HG02678 (cell line): ENCODE measurements around the gene HSPG2.
"Not testable (repeated sequence)": the region's sequence is repeated elsewhere in the genome, so short reads cannot be mapped to it uniquely, and the experiment has no call there.

ENCODE experiments used
- ATAC-seq: cut with Tn5 transposase; IDR thresholded peaks from one replicate; pipeline ENCODE4 v1.9.1; 2021; ENCODE audit warnings: mild to moderate bottlenecking, moderate library complexity; ENCODE audit not compliant: unreplicated experiment

HSPG2 gene

DNA sequence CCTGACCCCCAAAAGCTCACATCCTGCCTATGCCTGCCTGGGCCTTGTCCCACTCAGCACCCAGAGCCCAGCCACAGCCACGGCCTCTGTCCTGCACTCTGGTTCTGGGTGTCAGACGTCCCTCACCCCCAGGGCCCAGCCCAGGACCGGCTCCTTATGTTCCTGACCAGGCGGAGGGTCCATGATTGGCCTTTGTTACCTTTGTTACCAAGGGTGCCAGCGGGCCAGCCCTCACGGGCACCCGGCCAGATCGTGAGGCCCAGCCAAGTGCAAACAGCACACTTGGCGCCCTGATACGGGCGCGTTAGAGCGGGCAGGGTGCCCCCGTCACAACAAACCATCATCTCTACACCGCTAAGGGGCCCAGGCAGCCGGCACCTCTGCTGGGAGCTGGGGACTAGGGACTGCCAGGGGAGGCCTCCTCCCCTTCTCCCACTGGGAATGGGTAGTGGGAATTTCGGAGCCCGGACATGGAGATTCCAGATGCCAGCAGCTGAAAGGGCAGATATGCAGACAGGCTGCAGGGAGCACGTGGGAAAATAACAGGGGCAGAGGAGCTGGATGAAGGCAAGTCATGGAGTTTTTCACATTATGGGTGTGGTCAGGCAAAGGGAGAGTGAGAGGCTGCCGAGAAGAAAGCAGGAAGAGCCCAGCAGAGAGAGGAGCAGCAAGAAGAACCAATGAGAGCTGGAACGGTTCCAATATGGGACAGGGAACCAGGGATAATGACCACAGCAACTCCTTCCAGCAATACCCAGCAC, 22.1 kb downstream of the HSPG2 start:
- ATAC-seq, result no peak

DNA sequence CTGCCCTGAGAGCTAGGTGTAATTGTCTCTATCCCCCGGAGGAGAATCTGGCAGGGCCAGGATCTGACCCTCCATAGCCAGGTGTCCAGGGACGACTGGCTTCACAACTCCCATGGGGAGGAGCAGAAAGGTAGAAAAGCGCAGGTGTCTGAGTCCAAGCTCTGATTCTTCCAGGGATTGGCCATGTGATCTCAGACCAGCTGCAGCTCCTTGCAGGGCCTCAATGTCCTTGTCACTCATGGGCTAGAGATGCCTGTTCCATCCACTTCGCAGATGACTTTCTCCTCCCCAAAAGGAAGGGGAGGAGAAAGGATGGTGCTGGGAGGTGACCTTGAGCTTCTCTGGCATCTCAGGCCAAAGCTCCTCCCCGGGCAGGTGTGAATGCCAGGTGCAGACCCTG, 22.7 kb downstream of the HSPG2 start:
- ATAC-seq, result no peak

DNA sequence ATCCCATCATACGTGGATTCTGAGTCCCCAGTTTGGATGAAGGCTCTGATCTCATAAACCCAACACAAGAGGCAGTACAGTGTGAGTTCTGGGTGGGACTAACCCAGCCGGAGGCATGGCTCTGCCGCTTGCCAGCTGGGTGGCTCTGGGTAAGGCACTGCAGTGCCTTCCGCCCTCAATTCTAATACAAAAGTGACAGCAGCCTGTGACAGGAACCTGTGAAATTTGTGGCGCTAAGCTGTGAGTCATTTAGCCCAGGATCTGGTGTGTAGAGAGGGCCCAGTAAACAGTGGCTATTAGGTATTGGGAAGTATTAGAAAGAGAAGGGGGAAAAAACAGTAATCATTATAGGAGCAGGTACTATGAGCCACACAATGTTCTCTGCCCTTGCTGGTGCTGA, 23.3 kb downstream of the HSPG2 start:
- no peak for ATAC-seq

DNA sequence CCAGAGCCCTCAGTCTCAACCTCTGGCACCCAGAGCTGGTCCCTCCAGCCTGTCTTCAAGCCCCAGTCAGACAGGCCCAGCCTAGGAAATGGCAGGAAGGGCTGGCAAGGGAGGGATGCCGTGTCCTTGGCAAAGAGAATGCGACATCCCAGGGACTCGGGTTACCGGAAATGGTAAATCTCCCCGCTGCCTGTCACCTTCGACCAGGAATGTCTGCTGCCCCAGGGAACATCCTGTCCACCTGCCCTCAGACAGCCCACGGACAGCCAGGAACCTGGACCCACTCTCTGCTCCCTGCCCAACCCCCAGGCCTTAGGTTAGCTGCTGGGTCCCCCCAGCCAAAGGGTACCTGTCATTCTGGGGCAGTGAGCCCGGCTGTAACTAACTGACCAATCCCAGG, 23.9 kb downstream of the HSPG2 start:
- no peak for ATAC-seq

DNA sequence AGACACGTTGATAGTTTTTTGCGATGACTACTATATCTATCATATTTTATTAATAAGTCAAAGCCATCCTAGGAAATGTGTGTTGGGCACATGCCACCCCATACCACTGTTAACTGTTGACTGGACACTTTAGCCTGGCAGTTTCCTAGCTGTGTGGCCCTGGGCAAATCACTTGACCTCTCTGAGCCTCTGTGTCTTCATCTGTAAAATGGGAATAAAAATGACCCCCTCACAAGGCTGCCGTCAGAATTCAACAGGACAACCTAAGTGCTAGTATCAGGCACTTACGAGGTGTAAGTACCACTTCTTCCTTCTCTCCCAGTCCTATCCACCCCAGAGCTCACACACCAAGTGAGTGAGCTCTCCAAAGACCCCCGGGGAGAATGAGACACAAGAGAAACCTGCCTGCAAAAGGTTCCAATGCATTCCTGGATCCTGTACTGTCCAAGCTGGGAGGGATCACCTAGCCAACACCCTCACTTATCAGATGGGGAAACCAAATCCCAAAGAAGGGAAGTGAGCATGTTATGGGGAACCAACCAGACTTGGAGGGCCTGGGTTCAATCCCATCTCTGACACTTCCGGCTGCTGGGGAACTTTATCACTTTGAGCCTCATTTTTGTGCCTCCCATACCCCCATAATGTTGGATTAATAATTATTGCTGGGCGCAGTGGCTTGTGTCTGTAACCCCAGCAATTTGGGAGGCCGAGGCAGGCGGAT, 24.9 kb downstream of the HSPG2 start:
- no peak for ATAC-seq

DNA sequence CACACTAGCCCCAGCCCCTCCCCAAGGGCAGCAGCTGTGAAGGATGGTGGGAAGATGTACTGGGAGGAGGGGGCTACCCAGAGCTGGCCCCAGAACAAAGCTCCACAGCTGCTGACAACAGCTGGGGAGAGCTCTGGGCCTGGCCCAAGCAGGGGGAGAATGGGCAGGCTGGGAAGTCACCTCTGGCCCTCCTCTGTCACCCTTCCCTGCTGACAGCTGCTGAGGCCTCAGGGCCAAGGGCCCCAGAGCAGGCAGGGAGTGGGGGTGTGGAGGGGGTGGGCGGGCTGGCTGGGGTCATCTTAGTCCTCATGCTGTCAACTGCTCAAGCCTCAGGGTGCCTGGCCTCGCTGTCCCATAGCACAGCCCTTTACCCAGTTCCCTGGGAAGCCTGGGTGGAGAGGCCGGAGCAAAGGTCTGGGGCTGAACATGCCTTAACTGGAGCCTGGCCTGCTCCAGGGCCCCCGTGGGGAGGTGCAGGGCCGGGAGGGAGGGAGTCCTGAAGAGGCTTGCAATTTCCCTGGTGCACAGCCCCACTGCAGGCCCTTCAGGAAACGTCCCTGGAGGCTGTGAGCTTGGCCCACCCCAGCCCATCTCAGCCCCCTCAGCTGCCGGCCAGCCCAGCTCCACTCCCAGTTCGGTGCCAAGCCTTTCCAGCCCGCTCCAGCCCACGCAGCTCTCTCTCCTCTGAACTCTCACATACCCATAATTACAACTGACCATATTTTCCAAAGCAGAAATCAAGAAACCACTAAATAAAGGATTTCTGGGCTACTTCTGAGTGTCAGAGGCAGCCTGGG, 25.7 kb downstream of the HSPG2 start:
- no peak for ATAC-seq

DNA sequence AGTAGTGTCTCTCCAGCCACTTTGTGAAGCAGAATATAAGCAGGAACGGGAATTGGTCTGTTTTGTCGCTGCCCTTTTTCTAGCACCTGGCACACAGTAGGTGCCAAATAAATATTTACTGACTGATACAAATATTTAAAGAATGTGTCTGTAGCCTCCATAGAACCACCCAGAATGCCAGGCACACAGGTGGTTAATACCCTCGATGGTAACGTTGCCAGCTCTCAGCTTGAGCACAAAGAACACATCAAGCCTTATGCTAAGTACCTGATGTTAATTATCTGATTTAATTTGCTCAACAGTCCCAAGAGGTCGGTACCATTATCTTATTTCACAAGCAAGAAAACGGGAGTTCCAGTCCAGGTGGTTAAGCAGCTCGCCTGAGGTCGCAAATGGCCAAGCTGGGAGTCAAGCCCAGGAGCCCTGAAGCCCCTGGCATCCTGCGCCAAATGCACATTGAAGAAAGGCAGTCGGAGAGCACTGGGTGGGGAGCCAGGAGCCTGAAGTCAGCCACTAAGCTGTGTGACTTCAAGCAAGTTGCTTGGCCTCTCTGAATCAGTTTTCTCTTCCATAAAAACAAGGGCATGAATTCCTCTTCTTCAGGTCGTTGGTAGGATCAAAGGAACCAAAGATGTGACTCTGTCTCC, 26.4 kb downstream of the HSPG2 start:
- ATAC-seq, result no peak

DNA sequence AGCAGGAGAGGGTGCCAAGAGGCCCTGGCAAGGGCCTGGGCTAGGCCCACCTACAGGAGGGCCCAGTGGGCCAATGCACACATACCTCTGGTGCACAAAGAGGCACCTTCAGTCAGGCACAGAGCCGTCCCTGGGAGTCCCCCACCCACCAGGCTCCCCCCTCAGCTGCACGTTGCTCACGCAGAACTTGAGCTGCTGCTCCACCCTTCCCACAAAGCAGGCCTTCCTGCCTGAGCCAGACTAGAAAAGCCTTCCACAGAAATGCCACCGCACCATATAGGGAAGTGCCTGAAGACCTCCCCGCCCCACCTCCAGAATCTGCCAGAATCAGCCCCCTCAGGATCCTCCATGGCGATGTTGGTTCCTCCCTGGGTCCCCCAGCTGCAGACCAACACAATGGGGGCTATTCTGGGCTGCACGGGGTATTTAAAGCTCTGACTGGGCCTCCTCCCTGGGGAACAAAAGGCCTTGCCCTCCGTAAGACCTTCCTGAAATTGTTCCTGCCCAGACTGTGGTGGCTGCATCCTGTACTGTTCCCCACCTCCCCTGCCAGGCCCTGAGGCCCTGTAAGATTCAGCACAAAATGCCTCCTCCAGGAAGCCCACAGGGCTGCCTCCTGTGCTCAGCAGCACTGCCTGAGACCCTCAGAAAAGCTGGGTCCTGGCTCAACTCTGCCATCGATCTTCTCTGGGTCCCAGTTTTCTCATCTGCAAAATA, 27.2 kb downstream of the HSPG2 start:
- ATAC-seq, result no peak

DNA sequence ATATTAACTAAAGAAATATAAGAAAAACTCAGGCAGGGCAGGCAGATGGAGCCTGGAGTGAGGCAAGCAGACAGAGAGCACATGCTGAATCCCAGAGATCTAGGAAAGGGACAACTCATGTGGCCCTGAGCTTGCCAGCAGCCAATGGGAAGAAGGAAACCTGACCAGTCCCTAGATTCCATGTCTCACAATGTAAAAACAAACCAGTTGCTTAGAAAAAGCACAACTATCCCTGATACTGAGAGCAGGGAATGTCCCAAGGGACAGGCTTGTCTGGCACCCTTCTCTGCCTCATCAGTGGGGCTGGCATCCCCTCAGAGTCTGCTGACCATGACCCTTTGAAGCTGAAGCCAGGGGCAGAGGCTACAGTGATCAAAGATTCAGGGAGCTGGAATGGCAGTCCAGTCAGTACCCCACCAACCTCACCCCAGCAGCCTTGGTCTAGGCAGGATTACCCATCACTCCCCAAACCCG, 27.8 kb downstream of the HSPG2 start:
- no peak for ATAC-seq

DNA sequence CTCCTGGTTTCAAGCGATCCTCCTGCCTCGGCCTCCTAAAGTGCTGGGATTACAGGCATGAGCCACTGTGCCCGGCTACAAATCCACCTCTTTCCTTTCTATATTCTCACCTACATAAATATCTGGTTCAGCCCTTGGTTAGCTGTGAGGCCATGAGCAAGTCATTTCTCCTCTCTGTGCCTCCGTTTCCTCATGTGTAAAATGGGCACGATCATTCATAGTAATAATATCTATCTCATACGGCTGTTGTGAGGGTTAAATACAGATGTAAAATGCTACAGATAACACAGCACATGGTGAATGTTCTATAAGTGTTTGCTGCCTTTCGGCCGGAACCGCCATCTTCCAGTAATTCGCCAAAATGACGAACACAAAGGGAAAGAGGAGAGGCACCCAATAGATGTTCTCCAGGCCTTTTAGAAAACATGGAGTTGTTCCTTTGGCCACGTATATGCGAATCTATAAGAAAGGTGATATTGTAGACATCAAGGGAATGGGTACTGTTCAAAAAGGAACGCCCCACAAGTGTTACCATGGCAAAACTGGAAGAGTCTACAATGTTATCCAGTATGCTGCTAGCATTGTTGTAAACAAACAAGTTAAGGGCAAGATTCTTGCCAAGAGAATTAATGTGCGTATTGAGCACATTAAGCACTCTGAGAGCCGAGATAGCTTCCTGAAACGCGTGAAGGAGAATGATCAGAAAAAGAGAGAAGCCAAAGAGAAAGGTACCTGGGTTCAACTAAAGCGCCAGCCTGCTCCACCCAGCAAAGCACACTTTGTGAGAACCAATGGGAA, 29.2 kb downstream of the HSPG2 start:
- ATAC-seq, result not testable (repeated sequence)

DNA sequence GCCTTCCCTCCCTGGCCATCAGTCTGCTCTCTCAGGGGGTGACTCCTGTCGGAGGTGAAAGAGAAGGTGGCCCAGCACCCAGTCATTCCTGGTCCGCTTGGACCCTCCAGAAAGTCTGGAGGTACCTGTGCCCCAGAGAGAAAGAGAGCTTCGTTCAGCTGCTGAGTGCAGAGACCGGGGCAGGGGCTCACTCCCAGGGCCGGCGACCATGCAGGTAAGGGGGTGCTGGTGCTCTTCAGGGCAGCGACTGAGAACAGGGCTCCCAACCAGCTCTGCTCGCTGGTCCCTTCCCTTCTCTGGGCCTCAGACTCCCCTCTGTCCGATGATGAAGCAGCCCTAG, 30.1 kb downstream of the HSPG2 start:
- ATAC-seq, result no peak

DNA sequence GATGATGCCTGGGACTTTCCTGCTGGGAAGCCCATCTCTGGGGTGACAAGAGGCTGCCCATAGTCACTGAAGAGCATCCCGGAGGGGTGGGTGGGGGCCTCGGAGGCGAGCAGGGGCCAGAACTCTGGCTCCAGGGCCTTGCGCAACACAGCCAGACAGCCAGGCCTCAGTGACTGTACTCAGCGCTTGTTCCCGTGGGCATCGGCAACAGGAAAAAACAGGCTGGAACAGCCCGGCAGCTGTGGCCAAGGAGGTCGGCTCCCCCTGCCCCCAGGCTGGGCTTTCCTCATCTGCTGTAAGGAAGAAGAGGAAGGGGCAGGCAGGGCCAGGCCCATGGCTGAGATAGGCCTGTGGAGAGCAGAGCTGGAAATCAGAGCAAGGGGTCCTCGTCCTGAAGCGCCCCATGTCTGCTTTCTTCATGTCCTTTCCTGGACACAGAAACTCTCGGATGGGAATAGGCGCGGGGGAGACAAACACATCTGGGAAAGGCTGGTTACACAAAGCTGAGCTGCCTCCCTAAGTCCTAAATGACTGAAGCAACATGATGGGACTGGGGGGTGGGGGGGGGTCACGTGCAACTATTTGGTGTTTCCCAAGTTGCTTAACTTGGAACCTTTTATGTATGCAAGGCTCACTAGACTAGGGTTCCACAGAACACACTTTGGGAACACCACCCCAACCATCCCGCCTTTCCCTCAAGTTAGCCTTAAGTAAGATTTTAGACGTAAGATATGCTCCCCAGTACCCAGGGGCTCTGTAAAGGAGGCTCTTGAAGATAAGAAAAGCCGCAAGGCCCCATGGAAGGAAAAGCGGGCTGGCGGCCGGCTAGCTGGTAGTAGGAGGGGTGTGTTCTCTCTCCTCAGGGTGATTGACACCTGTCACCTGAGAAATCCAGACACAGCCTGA, 30.7 kb downstream of the HSPG2 start:
- no peak for ATAC-seq

DNA sequence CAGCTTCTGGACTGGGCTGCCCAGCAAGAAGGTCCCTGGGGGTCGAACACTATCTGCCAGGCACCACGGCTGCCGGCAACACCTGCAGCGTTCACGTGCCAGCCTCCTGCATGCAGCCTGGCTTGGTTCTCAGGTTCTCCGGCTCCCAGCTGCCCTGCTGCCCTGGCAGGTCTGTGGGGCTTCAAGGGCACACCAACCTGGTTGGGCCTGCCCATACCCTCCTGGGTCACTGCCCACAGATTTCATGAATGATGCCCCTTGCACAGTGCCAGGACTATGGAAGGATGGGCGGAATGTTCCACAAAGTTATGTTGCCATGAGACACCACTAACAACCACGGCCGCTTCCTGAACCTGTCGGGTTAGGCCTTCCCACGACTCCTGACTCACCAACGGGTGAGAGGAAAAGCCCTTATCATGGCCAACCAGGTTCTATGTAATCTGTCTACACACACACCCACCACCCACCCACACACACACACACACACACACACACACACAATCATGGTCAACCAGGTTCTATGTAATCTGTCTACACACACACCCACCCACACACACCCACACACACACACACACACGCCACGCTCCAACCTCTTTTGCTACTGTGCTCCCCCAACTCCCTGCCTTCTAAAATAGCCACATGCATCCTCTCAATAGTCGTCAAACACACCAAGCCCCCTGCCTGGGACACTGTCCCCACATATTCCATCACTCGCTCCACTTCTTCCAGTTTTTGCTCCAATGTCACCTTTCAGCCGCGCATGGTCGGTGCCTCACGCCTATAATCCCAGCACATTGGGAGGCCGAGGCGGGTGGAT, 32.2 kb downstream of the HSPG2 start:
- ATAC-seq, result no peak

DNA sequence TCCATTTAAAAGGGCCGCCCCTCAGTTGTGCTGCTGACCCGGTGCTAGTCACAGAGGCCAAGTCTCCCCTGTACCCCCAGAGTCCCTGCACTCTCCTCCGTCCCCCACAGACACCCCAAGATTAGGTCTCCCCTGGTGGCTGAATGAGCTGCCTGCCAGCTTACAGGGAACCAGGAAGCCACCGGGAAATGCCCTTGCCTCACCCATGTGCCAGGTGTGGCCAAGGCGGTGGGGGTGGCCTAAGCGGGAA, 32.7 kb downstream of the HSPG2 start:
- no peak for ATAC-seq

DNA sequence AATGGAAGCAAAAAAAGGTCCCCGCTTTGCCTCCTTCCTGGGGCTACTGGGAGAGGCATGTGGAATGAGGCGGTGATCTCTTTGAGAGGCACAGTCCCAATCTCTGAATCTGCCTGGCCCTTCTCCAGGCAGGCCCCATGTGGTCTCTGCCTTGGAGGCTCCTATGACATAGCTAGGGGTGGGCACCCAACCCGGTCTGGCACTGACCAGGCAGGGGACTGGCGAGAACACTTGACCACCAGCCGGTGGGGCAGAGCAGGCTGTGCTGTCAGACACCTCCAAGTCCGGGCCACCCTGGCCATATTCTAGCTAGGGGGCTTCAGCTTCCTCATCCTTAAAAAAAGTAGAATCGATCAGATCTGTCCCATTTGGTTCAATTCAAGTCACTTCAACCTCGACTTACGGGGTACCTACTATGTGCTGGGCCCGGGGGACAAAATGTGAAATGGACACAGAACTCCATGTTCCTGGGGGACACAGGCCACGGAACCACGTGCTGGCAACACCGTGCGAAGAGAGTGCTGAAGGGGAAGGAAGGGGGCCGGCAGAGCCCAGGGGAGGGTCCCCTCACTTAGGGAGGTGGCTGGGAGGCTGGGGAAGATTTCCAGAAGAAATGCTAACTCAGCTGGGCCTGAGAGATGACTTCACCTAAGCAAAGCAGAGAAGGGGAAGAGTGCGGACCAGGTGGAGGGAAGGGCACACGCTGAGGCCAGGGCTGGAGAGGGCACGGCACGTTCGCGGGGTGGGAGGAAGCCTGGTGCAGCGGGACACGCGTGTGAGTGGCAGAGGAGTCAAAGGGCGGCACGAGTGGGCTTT, 33.3 kb downstream of the HSPG2 start:
- no peak for ATAC-seq

DNA sequence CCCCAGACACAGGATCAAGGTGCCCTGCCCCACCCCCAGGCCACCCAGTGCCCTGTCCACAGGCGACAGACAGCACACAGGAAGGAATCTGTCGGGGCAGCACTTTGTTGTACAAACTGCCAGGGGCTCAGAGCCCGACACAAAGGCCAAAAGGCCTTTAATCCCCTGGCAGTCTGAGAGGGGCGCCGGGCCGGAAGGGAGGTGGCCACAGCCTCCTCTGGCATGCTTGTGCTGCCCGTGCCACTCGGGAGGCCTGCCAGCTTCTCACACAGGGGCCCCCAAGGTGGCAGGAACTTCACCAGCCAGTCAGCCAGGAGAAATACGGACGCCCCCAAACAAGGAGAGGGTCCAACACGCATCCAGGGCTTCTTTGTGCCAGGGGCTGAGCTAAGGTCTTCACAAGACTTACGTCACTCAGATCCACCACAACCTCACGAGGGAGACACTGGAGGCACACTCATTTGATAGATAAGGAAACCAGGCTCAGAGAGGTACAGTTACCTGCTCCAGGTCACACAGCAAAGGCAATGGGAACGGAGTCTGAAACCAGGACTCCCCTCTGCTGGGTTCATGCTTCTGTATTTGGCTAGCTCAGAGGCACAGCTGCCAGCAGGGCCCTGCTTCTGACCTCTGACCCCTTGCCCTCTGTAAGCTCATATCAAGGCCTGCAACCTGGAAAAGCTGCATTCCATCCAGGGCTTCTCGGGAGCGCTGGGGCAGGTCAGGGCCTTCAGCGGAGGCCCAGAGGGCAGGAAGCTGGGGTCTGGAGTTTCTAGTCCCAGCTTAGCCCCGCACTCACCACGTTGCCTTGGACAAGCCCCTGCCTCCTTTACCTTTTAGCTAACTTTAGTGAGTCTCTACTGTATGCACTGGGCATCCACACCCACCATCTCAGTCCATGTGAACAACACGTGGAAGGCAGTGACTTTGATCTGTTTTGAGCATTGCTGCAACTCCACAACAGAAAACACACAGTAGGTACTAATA, 34.8 kb downstream of the HSPG2 start:
- ATAC-seq, result no peak
